K562 (cell line): ENCODE results near the gene FHIT. TPM values are rescaled to one million over a fixed set of nuclear protein-coding genes. Genes with fewer than 3 reads are reported as not detected.

Source experiments
- ATAC-seq: fragments of 200-7000 bp; cut with Tn5 transposase; 3 replicates; pipeline ENCODE4 v1.9.1; 2020; ENCODE audit warnings: moderate library complexity
- BruUV-seq: library from RNA; stranded (reverse); fragments of 400-500 nt; replicated peaks from 2 replicates; lab custom pipeline; 2021; lab: Mats Ljungman, UMichigan
- CTCF ChIA-PET: fragments of 300-600 bp; formaldehyde crosslinking; extraction: SDS; loops from one replicate; lab custom pipeline; 2021; ENCODE audit warnings: low intra/inter-chr PET ratio; lab: Yijun Ruan, JAX
- POLR2A ChIA-PET: fragments of 300-600, 350-650 bp; sonication (Branson Sonifier 250); formaldehyde crosslinking; extraction: SDS; loops from one replicate; lab custom pipeline; 2021; ENCODE audit warnings: antibody characterized with exemption, inconsistent platforms; lab: Yijun Ruan, JAX
- DNase-seq, 4 experiments: peaks; one replicate each; pipeline versions ENCODE4 v3.0.0 to v3.0.0-alpha.2; 2011 to 2018; ENCODE audit warnings: low spot score in 3 of 4, mixed read lengths in 3 of 4; ENCODE audit errors: extremely low read depth in 1 of 4
- FAIRE-seq: peaks from 2 replicates; lab custom pipeline; 2011; peaks lifted over from hg19 to GRCh38; lab: Jason Lieb, UNC
- H2AFZ ChIP-seq: 2 replicates; pipeline ENCODE4 v1.6.0; 2011; ENCODE audit warnings: low read depth, low read length, control low read depth, inconsistent platforms
- H3K27ac ChIP-seq: fragments of 200-600 bp; 3 replicates; pipeline ENCODE4 v1.8.0; 2011; ENCODE audit warnings: low read depth, mild to moderate bottlenecking, control low read depth, inconsistent platforms, low read length, moderate library complexity, mixed read lengths; ENCODE audit errors: extremely low read depth
- H3K27me3 ChIP-seq, 2 experiments: fragments of 300-600 bp in 1 of 2; 2 replicates in 1 of 2; 3 replicates in 1 of 2; pipeline versions ENCODE4 v1.6.0 to v1.8.0; 2011; ENCODE audit warnings: inconsistent platforms in 2 of 2, low read length in 2 of 2, mild to moderate bottlenecking in 1 of 2, mixed read lengths in 1 of 2, moderate library complexity in 1 of 2; ENCODE audit not compliant: control insufficient read depth in 2 of 2, insufficient read depth in 2 of 2
- H3K36me3 ChIP-seq: fragments of 300-600 bp; 3 replicates; pipeline ENCODE4 v1.8.0; 2011; ENCODE audit warnings: mild to moderate bottlenecking, low read length, inconsistent platforms; ENCODE audit not compliant: control insufficient read depth, insufficient read depth
- H3K4me1 ChIP-seq, 2 experiments: fragments of 200-600 bp in 1 of 2; replicated peaks in 1 of 2; 2 replicates in 1 of 2; 3 replicates in 1 of 2; pipeline versions ENCODE4 v1.5.1 to v1.8.0; 2011; ENCODE audit warnings: inconsistent platforms in 2 of 2, low read length in 2 of 2, mild to moderate bottlenecking in 1 of 2, mixed read lengths in 1 of 2, moderate library complexity in 1 of 2; ENCODE audit not compliant: control insufficient read depth in 2 of 2, insufficient read depth in 2 of 2
- H3K4me2 ChIP-seq: 2 replicates; pipeline ENCODE4 v1.6.1; 2011; ENCODE audit warnings: low read length, control low read depth, inconsistent platforms, mixed read lengths; ENCODE audit not compliant: insufficient read depth
- H3K4me3 ChIP-seq: fragments of 200-600 bp; sonication (generic), shearing (Covaris generic); 2 replicates; pipeline ENCODE4 v1.5.1; 2016; ENCODE audit warnings: control low read depth, inconsistent platforms
- H3K79me2 ChIP-seq: fragments of 200-600 bp; 3 replicates; pipeline ENCODE4 v1.8.0; 2011; ENCODE audit warnings: low read length, inconsistent platforms; ENCODE audit not compliant: control insufficient read depth, insufficient read depth
- H3K9ac ChIP-seq, 2 experiments: 2 replicates each; pipeline versions ENCODE4 v1.6.0 to v1.6.1; 2011; ENCODE audit warnings: low read depth in 2 of 2, low read length in 2 of 2, control low read depth in 1 of 2, inconsistent platforms in 1 of 2, mild to moderate bottlenecking in 1 of 2, mixed read lengths in 1 of 2; ENCODE audit not compliant: insufficient read depth in 1 of 2
- H3K9me1 ChIP-seq: one replicate; pipeline ENCODE4 v1.6.0; 2011; ENCODE audit warnings: inconsistent platforms, mild to moderate bottlenecking, low read length, moderate library complexity; ENCODE audit not compliant: control insufficient read depth, insufficient read depth
- H3K9me3 ChIP-seq: replicated peaks from 2 replicates; pipeline ENCODE4 v1.5.1; 2011; ENCODE audit warnings: low read depth, low read length, inconsistent platforms; ENCODE audit not compliant: control insufficient read depth, insufficient read depth
- H4K20me1 ChIP-seq: replicated peaks from 2 replicates; pipeline ENCODE4 v1.6.1; 2011; ENCODE audit warnings: low read length, inconsistent platforms, mixed read lengths; ENCODE audit not compliant: control insufficient read depth, insufficient read depth
- BCL6 ChIP-seq: fragments of 250-450 bp; sonication (Bioruptor Pico); IDR thresholded peaks from 2 replicates; pipeline ENCODE4 v1.4.0; 2020
- HNRNPK ChIP-seq: fragments of 200-400 bp; formaldehyde crosslinking; IDR thresholded peaks from one replicate; pipeline ENCODE4 v1.6.1; 2018; ENCODE audit warnings: mild to moderate bottlenecking, low read depth, low read length; ENCODE audit not compliant: poor library complexity, severe bottlenecking
- TOE1 ChIP-seq, 2 experiments: fragments of 450-650 bp in 1 of 2; sonication (generic) in 1 of 2; formaldehyde crosslinking in 1 of 2; IDR thresholded peaks; 2 replicates each; pipeline versions ENCODE4 v1.7.1 to v1.8.0; 2016 to 2022; ENCODE audit warnings: borderline replicate concordance in 2 of 2, mild to moderate bottlenecking in 2 of 2, antibody characterized with exemption in 1 of 2, inconsistent platforms in 1 of 2, low read depth in 1 of 2, missing genetic modification reagents in 1 of 2, moderate library complexity in 1 of 2
- TSC22D4 ChIP-seq: fragments of 450-650 bp; IDR thresholded peaks from 2 replicates; pipeline ENCODE4 v1.6.1; 2016; ENCODE audit warnings: missing genetic modification characterization, missing biosample characterization, control low read depth
- ZBTB1 ChIP-seq: sonication (generic); formaldehyde crosslinking; IDR thresholded peaks from 2 replicates; pipeline ENCODE4 v1.8.1; 2023; ENCODE audit warnings: missing genetic modification reagents, low read depth, mild to moderate bottlenecking, borderline replicate concordance
- WGBS: fragments of 100-300 bp; shearing (Covaris generic); methylation state at CpG from one replicate; pipeline ENCODE4 v1.1.6; 2016; ENCODE audit warnings: low coverage, mixed read lengths; ENCODE audit not compliant: insufficient coverage; ENCODE audit errors: missing lambda C conversion rate; 5-methylcytosine and 5-hydroxymethylcytosine counted together
- in situ Hi-C: fragments of 300-500 bp; cut with MboI; formaldehyde crosslinking; loops from 4 replicates; pipeline ENCODE4 v1.15.0; 2018; ENCODE audit warnings: inconsistent platforms, mixed read lengths
- intact Hi-C: fragments of 100-400 bp; cut with micrococcal nuclease; formaldehyde crosslinking; loops from 2 replicates; pipeline ENCODE4 v1.14.2; 2022
- polyA plus RNA-seq, 8 experiments: library from polyadenylated mRNA; depleted of rRNA in 4 of 8; stranded (reverse) in 5 of 8; unstranded in 3 of 8; fragments of >200 nt; fragmentation: Nextera tagmentation in 2 of 8; fragmentation: Illumina TruSeq in 1 of 8; extraction: Ambion mirVana in 2 of 8; extraction: Trizol in 1 of 8; gene quantifications; 2 replicates each; pipeline versions ENCODE4 v1.2.1 to v1.2.3, GENCODE V29; 2011 to 2014; ENCODE audit warnings: inconsistent platforms in 1 of 8, missing spikeins in 1 of 8
- total RNA-seq, 7 experiments: library from RNA; depleted of rRNA in 6 of 7; stranded (reverse); fragments of >200 nt in 6 of 7; fragmentation: Illumina TruSeq in 2 of 7; extraction: Trizol in 2 of 7; gene quantifications; 2 replicates each; pipeline versions ENCODE4 v1.2.1 to v1.2.3, GENCODE V29; 2011 to 2021; ENCODE audit warnings: low replicate concordance in 1 of 7
- TF ChIP-seq, protein P1 (sequence below): fragments of 200-800 bp; sonication (Bioruptor generic); IDR thresholded peaks from 2 replicates; pipeline ENCODE4 v1.6.1; 2017; ENCODE audit warnings: missing genetic modification characterization, missing compliant biosample characterization
- TF ChIP-seq, protein P2 (sequence below), 2 experiments: IDR thresholded peaks in 1 of 2; conservative IDR thresholded peaks in 1 of 2; 2 replicates each; pipeline ENCODE4 v1.6.1; 2016; ENCODE audit warnings: low read depth in 2 of 2, mild to moderate bottlenecking in 1 of 2, missing compliant biosample characterization in 1 of 2, missing genetic modification characterization in 1 of 2, moderate library complexity in 1 of 2
- TF ChIP-seq, protein P3 (sequence below): sonication (generic); formaldehyde crosslinking; IDR thresholded peaks from 2 replicates; pipeline ENCODE4 v1.5.0; 2020; ENCODE audit warnings: missing genetic modification reagents

Gene FHIT
- total and polyA plus RNA-seq, 9 of the 15 experiments (the other 6 are each of a cell fraction or from before 2014, with no cell fraction given): 1.7 to 9.1 (median 4.3) TPM

DNA sequence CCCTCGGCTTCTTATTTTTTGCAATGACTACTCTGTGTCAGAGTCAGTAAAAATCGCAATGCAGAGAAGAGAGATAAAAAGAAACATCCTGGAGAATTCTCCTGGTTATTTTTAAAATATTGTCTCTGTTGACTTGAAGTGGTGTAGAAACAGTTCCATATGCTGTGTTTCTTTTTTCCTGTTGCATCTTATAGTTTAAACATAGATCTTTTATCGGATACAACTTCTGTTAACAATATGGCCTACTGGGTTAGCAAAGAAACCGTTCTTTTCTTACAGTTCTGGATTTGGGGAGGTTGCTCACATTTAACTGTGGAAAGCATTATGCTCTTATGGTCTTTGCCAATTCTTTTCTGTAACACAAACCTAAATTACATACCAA lies 1432.3 kb downstream of the FHIT start:
- no peak overlapping the region for H3K4me2 ChIP-seq
- no TSS peak for BruUV-seq
- no peak for ATAC-seq
- POLR2A ChIA-PET: no interaction called here
- no peaks in the 10 kb centered on the region for H3K36me3 ChIP-seq
- H3K9ac ChIP-seq: no peak overlapping the region; a peak in 1 of 4 replicates
- H2AFZ ChIP-seq: peak overlapping the region; percentile 58; the same call in 1 of the 2 replicates
- intact Hi-C loops (no loop called here), in situ Hi-C loops (no loop called here)
- H3K9me1 ChIP-seq: no peaks in the 10 kb centered on the region
- FAIRE-seq: no peak
- H3K4me1 ChIP-seq: no peaks in the 10 kb centered on the region
- H3K4me3 ChIP-seq: no peak overlapping the region
- no peaks in the 10 kb centered on the region for H3K27me3 ChIP-seq
- no peak for DNase-seq
- WGBS: 38% methylated on average over 4 of the region's 4 CpGs
- CTCF ChIA-PET: no interaction called here
- no peaks in the 10 kb centered on the region for H4K20me1 ChIP-seq
- H3K9me3 ChIP-seq: no peaks in the 10 kb centered on the region
- no peaks in the 10 kb centered on the region for H3K79me2 ChIP-seq
- H3K27ac ChIP-seq: peak overlapping the region; percentile 64
- TF ChIP-seq, protein P1, sequence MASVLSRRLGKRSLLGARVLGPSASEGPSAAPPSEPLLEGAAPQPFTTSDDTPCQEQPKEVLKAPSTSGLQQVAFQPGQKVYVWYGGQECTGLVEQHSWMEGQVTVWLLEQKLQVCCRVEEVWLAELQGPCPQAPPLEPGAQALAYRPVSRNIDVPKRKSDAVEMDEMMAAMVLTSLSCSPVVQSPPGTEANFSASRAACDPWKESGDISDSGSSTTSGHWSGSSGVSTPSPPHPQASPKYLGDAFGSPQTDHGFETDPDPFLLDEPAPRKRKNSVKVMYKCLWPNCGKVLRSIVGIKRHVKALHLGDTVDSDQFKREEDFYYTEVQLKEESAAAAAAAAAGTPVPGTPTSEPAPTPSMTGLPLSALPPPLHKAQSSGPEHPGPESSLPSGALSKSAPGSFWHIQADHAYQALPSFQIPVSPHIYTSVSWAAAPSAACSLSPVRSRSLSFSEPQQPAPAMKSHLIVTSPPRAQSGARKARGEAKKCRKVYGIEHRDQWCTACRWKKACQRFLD (CRISPR knock-in tag): no peak
- TF ChIP-seq ZBTB1 (CRISPR knock-in tag) (no peak), TOE1 (IDR thresholded peaks at IDR 0.05; ENCODE audit: borderline replicate concordance) (no peak), TOE1 (CRISPR knock-in tag; IDR thresholded peaks at IDR 0.05; ENCODE audit: borderline replicate concordance, low read depth) (no peak), BCL6 (CRISPR knock-in tag) (no peak), TSC22D4 (no peak), HNRNPK (no peak)
- TF ChIP-seq, protein P2, sequence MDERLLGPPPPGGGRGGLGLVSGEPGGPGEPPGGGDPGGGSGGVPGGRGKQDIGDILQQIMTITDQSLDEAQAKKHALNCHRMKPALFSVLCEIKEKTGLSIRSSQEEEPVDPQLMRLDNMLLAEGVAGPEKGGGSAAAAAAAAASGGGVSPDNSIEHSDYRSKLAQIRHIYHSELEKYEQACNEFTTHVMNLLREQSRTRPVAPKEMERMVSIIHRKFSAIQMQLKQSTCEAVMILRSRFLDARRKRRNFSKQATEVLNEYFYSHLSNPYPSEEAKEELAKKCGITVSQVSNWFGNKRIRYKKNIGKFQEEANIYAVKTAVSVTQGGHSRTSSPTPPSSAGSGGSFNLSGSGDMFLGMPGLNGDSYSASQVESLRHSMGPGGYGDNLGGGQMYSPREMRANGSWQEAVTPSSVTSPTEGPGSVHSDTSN (CRISPR knock-in tag; IDR thresholded peaks at IDR 0.05; ENCODE audit: low read depth): no peak
- TF ChIP-seq, protein P2 (tag; conservative IDR thresholded peaks at IDR 0.05; ENCODE audit: low read depth): no peak
- TF ChIP-seq, protein P3, sequence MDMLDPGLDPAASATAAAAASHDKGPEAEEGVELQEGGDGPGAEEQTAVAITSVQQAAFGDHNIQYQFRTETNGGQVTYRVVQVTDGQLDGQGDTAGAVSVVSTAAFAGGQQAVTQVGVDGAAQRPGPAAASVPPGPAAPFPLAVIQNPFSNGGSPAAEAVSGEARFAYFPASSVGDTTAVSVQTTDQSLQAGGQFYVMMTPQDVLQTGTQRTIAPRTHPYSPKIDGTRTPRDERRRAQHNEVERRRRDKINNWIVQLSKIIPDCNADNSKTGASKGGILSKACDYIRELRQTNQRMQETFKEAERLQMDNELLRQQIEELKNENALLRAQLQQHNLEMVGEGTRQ (CRISPR knock-in tag): no peak
